GM19324 (cell line): ENCODE results near the gene LRAT.
"Not testable (repeated sequence)": the region's sequence is repeated elsewhere in the genome, so short reads cannot be mapped to it uniquely, and the experiment has no call there.

Experiments used
- ATAC-seq: cut with Tn5 transposase; IDR thresholded peaks from one replicate; pipeline ENCODE4 v1.9.1; 2021; ENCODE audit warnings: mild to moderate bottlenecking, moderate library complexity; ENCODE audit not compliant: unreplicated experiment, low FRiP score

Gene LRAT

GRCh38 chr4:154743683-154744340 lies at the start of gene LRAT:
LRAT (plus strand) TSS chr4:154744000; CDS start chr4:154744327, 327 bp downstream.
- peak; percentile 90 for ATAC-seq

GRCh38 chr4:154707877-154708276 lies 35.9 kb upstream of the LRAT start:
- no peak for ATAC-seq

DNA sequence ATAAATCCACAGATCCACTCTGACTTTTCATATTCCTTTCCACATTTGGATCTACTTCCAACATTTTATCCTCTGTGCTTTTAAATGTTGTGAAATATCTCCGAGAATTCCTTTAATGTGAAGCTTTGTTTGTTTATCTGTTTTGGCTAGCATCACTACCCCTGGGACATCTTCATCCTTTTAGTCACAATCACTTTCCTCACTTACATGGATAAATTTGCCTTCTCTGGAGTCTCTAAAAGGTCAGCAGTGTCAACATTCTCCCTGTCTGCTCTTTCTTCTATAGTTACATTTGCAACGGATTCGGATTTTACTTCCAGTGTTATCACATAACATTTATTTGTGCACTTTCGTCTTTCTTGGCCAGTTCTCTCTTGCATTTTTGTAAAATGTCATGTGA lies 34.2 kb upstream of the LRAT start:
- no peak for ATAC-seq

GRCh38 chr4:154711522-154711921 lies 32.3 kb upstream of the LRAT start:
- ATAC-seq, result no peak

GRCh38 chr4:154714339-154715040 lies 29.3 kb upstream of the LRAT start:
- no peak for ATAC-seq

GRCh38 chr4:154719087-154719486 lies 24.7 kb upstream of the LRAT start:
- no peak for ATAC-seq

DNA sequence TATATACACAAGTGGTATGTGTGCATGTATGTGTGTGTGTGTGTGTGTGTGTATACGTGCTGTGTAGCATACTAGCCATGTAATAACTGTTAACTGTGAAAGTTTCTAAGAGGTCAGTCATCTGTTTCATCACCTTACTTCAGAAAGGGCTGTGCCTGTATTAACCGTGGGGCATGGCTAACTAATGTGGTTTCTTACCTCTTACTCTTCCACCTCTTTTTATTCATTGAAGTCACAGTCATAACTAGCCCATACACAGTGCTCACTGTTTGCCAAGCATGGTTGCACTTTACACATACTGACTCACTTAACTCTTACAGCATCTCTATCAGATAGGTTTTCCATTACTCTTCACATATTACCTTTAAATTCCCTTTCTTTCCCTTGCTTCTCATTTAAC lies 23.7 kb upstream of the LRAT start:
- ATAC-seq, result no peak

GRCh38 chr4:154720618-154721267 lies 23.1 kb upstream of the LRAT start:
- ATAC-seq, result no peak

- ATAC-seq, result no peak
Observed at GRCh38 chr4:154722262-154722661, 21.5 kb upstream of the LRAT start.

GRCh38 chr4:154723601-154724000 lies 20.2 kb upstream of the LRAT start:
- not testable (repeated sequence) for ATAC-seq

GRCh38 chr4:154727540-154727939 lies 16.3 kb upstream of the LRAT start:
- ATAC-seq, result no peak

- ATAC-seq, result no peak
Observed at GRCh38 chr4:154731756-154732155, 12.0 kb upstream of the LRAT start.

- no peak for ATAC-seq
Observed at GRCh38 chr4:154732669-154733068, 11.1 kb upstream of the LRAT start.

GRCh38 chr4:154736770-154737169 lies 7.0 kb upstream of the LRAT start:
- ATAC-seq, result no peak

- ATAC-seq, result no peak
Observed at GRCh38 chr4:154738426-154738825, 5.4 kb upstream of the LRAT start.

GRCh38 chr4:154739111-154739510 lies 4.7 kb upstream of the LRAT start:
- no peak for ATAC-seq

DNA sequence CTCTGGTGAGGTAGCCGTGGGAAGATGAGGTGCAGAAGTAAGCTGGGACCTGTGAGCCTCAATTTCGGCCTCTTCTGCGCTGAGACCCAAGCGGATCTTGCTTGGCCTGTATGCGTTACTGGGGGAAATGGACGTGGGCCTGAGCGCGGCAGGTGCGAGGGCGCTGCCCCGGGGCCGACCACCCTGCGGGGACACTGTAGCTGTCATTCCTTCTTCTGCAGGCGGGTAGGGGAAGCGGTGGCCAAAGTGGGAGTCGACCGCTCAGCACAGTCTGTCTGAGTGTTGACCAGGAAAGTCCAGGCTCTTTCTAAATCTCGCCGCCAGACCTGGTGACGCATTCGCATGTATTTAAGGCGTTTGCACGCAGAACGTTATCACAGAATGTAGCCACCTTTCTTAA lies 3.3 kb upstream of the LRAT start:
- no peak for ATAC-seq

DNA sequence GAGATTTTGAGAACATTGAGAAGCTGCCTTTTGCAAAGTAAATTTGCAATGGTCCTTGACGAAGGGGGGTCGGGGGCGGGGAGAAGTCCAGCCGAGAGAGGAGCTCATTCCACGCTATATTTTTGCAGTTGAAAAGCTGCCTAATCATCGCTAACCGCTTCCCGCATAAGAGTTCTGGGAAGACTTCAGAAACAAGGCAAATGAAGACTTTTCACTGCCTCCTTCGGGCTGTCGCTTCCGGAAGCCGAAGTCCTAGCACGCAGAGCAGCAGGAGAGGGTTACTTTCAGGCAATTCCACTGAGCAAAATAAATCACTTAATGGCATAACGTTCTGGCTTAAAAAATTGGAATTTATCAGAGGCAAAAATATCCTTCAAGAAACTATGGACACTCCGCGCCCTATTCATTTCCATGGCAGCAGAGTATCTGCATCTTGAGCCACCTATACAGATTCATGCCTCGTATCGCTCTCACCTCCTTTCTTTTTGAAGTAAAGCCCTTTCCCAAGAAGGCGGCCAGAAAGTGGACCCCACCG lies 2.6 kb upstream of the LRAT start:
- ATAC-seq, result no peak

GRCh38 chr4:154741922-154742850 lies 1.6 kb upstream of the LRAT start:
- ATAC-seq, result no peak

DNA sequence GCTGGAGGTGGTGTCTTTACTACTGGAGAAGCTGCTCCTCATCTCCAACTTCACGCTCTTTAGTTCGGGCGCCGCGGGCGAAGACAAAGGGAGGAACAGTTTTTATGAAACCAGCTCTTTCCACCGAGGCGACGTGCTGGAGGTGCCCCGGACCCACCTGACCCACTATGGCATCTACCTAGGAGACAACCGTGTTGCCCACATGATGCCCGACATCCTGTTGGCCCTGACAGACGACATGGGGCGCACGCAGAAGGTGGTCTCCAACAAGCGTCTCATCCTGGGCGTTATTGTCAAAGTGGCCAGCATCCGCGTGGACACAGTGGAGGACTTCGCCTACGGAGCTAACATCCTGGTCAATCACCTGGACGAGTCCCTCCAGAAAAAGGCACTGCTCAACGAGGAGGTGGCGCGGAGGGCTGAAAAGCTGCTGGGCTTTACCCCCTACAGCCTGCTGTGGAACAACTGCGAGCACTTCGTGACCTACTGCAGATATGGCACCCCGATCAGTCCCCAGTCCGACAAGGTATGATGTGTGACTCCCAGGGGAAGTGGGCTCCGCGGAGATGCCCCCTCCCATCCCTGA lies 634 bp downstream of the LRAT start:
- no peak for ATAC-seq
